ENCODE results near the gene GALNT14.

GALNT14 gene

GRCh38 chr2:31079665-31080064, 58.6 kb downstream of the GALNT14 start:
- no peak overlapping the region for H3K4me3 ChIP-seq (ENCODE audit: low read depth, low read length)
- peak; percentile 12; the same call in 1 of the 2 replicates for TF ChIP-seq CTCF (IDR thresholded peaks at IDR 0.05; ENCODE audit: borderline replicate concordance, insufficient read depth, low read depth, low read length)

GRCh38 chr2:31078579-31079105, 59.6 kb downstream of the GALNT14 start:
- TF ChIP-seq CTCF (IDR thresholded peaks at IDR 0.05; ENCODE audit: borderline replicate concordance, insufficient read depth, low read depth, low read length): no peak
- no peak overlapping the region for H3K4me3 ChIP-seq (ENCODE audit: low read depth, low read length)

DNA sequence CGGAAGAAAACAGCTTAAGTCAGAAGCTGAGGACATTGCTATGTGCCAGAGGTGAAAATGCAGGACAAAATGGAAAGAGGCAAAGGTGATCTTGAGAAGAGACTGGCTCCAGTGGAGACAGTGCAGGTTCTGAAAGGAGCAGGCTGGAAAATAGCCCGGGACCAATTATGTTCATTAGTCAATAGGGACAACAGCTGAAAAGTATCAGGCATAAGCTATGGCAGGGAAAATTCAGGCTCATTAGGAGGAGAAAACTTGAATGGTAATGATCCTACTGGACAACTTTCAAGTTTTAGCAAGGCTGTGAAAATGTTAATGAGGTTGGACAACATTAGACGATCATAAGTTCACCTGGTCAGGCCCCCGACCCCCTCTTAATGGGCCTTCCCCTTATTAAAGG, 60.2 kb downstream of the GALNT14 start:
- H3K4me3 ChIP-seq (ENCODE audit: low read depth, low read length): no peak overlapping the region
- TF ChIP-seq CTCF (IDR thresholded peaks at IDR 0.05; ENCODE audit: borderline replicate concordance, insufficient read depth, low read depth, low read length): no peak

- no peak overlapping the region for H3K4me3 ChIP-seq (ENCODE audit: low read depth, low read length)
- no peak for TF ChIP-seq CTCF (IDR thresholded peaks at IDR 0.05; ENCODE audit: borderline replicate concordance, insufficient read depth, low read depth, low read length)
Measured at GRCh38 chr2:31075941-31076590, 62.2 kb downstream of the GALNT14 start.

DNA sequence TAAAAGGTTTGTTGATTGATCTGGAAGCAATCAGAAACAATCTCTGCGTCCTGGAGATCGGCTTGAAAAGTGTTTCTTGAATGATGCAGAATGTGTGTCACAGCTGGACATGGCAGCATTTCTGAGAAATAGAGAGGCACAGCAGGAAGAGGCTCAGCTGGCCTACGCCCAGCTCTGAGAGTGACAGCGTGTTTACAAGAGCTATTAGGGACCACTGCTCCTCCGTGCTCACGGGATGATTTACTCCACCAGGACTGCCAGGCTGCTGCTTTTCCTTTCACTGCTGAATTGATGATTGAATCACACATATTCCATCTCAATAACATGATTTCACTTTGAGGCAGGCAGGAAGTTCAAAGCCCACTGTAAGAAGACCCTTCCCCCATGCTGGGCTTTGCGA, 62.8 kb downstream of the GALNT14 start:
- TF ChIP-seq CTCF (IDR thresholded peaks at IDR 0.05; ENCODE audit: borderline replicate concordance, insufficient read depth, low read depth, low read length): no peak
- H3K4me3 ChIP-seq (ENCODE audit: low read depth, low read length): no peak overlapping the region

- TF ChIP-seq CTCF (IDR thresholded peaks at IDR 0.05; ENCODE audit: borderline replicate concordance, insufficient read depth, low read depth, low read length): no peak
- H3K4me3 ChIP-seq (ENCODE audit: low read depth, low read length): no peak overlapping the region
Measured at GRCh38 chr2:31071741-31072140, 66.5 kb downstream of the GALNT14 start.

Data from GM12875 (cell line).